KOPT-K1 (cell line): ENCODE measurements around the gene PAEP.
"Not testable (repeated sequence)": the region's sequence is repeated elsewhere in the genome, so short reads cannot be mapped to it uniquely, and the experiment has no call there.

ENCODE experiments used
- H3K27ac ChIP-seq: fragments of 200-600 bp; sonication (generic); 2 replicates; pipeline ENCODE4 v1.5.1; 2016; ENCODE audit warnings: antibody characterized with exemption, mild to moderate bottlenecking, low read depth, low read length; ENCODE audit not compliant: poor library complexity, severe bottlenecking
- H3K36me3 ChIP-seq: fragments of 200-600 bp; sonication (generic); 2 replicates; pipeline ENCODE4 v1.5.1; 2017; ENCODE audit warnings: antibody characterized with exemption, mild to moderate bottlenecking, low read length, moderate library complexity; ENCODE audit not compliant: insufficient read depth
- H3K9me3 ChIP-seq: fragments of 200-600 bp; sonication (generic); 2 replicates; pipeline ENCODE4 v1.5.1; 2017; ENCODE audit warnings: antibody characterized with exemption, low read length, mild to moderate bottlenecking; ENCODE audit not compliant: insufficient read depth, poor library complexity, severe bottlenecking

The PAEP gene

GRCh38 chr9:135522137-135522877, 39.2 kb upstream of the PAEP start:
- Histone ChIP-seq H3K27ac (no peak overlapping the region), H3K36me3 (no peaks in the 10 kb centered on the region), H3K9me3 (no peaks in the 10 kb centered on the region)

DNA sequence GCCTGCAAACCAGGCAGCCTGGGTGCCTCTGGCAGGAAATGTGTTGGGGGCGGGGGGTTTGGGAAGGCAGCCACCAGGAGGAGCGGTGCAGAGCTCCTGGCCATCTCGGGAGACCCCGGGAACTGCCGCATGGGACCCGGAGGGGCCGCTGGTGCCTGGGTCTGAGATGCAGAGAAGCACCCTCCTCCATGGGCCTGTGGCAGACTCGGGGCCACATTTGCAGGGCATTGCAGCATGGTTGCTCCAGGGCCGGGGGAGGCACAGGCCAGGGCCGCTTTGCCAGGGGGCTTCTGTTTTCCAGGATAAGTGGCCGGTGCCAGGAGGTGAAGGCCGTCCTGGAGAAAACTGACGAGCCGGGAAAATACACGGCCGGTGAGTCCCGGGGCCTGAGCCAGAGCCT, 38.6 kb upstream of the PAEP start:
- no peaks in the 10 kb centered on the region for H3K9me3 ChIP-seq
- H3K27ac ChIP-seq = no peak overlapping the region
- no peaks in the 10 kb centered on the region for H3K36me3 ChIP-seq

DNA sequence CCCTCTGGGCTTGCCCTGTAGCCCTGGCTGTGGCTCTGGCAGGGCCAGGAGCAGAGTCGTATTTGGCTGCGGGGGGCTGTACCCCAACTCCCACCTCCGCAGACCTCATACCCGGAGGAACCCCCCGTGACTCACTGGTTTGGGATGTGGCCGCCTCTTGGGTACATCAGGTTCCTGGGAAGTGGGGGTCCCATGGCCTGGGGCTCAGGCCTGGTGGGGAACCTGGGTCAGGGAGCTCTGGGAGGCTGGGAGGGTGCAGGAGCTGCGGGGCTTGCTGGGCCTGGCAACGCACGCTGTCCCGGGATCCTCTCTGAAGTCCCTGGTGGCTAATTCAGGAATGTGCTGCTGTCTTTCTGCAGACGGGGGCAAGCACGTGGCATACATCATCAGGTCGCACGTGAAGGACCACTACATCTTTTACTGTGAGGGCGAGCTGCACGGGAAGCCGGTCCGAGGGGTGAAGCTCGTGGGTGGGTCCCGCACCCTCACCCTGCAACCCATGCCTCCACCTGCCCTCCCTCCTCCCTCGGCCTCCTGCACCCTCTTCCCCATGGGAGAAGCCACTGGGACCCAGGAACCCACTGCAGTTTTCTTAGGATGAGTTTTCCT, 37.9 kb upstream of the PAEP start:
- Histone ChIP-seq H3K27ac (no peak overlapping the region), H3K36me3 (no peaks in the 10 kb centered on the region), H3K9me3 (no peaks in the 10 kb centered on the region)

DNA sequence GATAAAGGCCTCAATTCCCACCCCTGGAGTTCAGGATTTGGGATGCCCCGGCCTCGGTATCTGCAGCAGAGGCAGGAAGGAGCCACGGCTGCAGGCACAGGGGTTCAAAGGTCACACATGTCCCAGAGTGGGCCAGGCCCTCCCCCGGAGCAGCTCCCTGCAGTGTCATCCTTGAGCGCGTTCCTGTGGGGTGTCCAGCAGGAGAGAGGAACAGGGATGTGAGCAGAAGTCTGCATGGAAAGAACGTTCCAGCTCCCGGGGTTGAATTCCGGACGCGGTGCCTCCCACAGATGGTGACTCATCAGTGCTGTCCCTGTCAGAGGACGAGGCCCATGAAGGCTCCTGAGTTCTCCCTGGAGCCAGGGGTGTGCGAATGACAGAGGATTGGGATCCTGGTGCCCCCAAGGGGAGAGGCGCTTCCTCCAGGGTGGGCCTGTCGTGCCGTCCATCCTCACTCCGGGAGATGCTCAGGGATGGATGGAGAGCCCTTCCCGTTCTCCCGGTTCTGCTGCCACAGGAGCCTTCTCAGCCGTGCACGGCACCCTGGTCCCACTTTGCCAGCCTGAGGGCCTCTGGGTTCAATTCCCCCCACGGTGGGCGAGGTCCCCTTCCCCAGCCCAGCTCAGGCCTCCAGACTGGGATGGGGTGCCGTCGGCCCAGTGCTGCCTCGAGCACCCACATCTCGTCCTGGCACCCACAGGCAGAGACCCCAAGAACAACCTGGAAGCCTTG, 37.3 kb upstream of the PAEP start:
- Histone ChIP-seq H3K27ac (no peak overlapping the region), H3K9me3 (no peaks in the 10 kb centered on the region), H3K36me3 (no peaks in the 10 kb centered on the region)

GRCh38 chr9:135525241-135526088, 36.1 kb upstream of the PAEP start:
- Histone ChIP-seq H3K9me3 (no peaks in the 10 kb centered on the region), H3K27ac (no peak overlapping the region), H3K36me3 (no peaks in the 10 kb centered on the region)

DNA sequence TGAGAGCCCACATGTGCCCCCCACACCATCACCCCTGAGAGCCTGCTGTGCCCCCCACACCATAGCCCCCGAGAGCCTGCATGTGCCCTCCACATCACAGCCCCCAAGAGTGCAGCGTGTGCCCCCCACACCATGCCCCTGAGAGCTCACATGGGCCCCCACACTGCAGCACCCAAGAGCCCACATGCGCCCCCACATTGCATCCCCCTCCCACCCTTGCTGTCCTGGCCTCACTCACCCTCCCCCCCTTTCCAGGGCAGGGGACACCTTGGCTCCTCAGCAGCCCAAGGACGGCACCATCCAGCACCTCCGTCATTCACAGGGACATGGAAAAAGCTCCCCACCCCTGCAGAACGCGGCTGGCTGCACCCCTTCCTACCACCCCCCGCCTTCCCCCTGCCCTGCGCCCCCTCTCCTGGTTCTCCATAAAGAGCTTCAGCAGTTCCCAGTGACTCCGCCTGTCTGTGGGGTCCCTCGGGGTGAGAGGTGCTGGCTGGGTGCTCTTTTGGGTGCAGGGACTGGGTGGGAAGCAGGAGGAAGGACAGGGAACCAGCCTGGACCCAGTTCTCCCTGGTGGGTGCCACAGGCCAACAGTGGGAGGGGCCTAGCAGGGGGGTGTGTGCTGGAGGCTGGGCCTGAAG, 35.3 kb upstream of the PAEP start:
- Histone ChIP-seq H3K9me3 (no peaks in the 10 kb centered on the region), H3K36me3 (no peaks in the 10 kb centered on the region), H3K27ac (no peak overlapping the region)

DNA sequence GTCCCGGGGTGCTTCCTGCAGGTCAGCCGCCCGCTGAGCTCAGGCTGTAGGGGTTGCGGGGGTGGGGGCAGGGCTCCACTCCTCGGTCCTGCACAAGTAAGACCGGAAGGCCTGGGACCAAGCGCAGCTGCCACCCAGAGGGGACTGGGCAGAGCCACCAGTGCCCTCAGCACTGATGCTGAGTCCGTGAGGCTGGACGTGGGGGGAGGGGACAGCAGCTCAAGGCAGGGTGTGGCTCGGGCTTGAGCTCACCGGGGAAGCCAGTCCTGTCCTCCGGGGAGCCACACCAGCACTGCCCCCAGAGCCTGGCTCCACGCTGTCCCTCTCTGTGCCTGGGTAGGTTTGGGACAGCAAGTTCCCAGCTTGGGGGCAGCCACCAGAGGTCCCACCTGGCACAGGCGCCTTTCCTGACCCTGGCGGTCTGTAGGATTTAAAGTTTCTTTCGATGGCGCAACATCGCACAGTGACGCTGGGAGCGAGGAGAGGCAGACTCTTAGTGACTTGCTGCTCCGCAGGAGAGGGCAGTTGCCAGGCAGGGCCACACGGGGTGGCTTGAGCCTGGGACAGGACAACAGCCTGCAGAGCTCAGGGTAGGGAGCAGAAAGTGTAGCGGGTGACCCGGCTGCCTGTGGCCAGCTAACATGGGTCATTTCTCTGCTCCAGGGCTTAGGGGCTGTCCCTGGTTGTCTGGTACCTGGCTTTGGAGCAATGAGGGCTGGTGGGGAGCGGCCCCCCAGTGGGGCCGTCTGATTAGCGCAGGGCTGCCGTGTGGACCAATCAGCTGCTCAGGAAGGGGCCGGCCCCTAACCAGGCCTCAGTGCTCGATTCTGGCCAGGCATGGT, 34.6 kb upstream of the PAEP start:
- Histone ChIP-seq H3K9me3 (no peaks in the 10 kb centered on the region), H3K36me3 (no peaks in the 10 kb centered on the region), H3K27ac (no peak overlapping the region)

DNA sequence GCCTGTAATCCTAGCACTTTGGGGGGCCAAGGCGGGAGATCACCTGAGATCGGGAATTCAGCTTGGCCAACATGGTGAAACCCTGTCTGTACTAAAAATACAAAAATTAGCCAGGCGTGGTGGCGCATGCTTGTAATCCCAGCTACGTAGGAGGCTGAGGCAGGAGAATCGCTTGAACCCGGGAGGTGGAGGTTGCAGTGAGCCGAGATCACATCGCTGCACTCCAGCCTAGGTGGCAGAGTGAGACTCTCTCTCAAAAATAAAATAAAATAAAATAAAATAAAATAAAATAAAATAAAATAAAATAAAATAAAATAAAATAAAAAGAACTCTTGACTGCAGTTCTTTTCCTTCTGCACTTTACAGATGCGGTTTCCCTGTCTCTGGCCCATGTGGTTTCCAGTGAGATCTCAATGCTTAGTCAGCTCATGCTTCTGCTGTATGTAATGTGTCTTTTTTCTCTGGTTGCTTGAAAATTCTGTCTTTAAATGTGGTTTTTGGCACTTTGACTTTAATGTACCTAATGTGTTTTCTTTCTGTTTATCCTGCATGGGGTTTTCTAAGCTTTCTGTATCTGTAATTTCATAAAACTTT, 32.6 kb upstream of the PAEP start:
- H3K9me3 ChIP-seq, H3K36me3 ChIP-seq, H3K27ac ChIP-seq: not testable (repeated sequence)

DNA sequence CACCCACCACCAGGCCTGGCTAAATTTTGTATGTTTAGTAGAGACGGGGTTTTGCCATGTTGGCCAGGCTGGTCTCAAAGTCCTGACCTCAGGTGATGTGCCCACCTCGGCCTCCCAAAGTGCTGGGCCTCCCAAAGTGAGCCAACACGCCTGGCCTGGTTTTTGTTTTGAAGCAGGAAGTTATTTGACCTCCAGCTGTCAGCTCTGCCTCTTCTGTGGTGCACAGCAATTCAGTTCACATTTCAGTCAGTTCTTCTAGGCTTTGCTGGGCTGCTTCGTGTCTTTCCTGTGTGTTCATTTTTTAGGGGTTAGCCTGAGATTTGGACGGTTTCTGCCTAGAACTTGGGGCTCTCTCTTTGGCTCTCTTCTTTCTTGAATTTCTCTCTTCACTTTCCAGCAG, 31.4 kb upstream of the PAEP start:
- no peaks in the 10 kb centered on the region for H3K36me3 ChIP-seq
- no peaks in the 10 kb centered on the region for H3K9me3 ChIP-seq
- H3K27ac ChIP-seq = no peak overlapping the region

GRCh38 chr9:135531096-135531495, 30.5 kb upstream of the PAEP start:
- Histone ChIP-seq H3K36me3 (no peaks in the 10 kb centered on the region), H3K9me3 (no peaks in the 10 kb centered on the region), H3K27ac (no peak overlapping the region)

- Histone ChIP-seq H3K36me3 (no peaks in the 10 kb centered on the region), H3K9me3 (no peaks in the 10 kb centered on the region), H3K27ac (no peak overlapping the region)
Observed at GRCh38 chr9:135533113-135533512, 28.4 kb upstream of the PAEP start.

- no peak overlapping the region for H3K27ac ChIP-seq
- no peaks in the 10 kb centered on the region for H3K9me3 ChIP-seq
- no peaks in the 10 kb centered on the region for H3K36me3 ChIP-seq
Observed at GRCh38 chr9:135533674-135534073, 27.9 kb upstream of the PAEP start.

DNA sequence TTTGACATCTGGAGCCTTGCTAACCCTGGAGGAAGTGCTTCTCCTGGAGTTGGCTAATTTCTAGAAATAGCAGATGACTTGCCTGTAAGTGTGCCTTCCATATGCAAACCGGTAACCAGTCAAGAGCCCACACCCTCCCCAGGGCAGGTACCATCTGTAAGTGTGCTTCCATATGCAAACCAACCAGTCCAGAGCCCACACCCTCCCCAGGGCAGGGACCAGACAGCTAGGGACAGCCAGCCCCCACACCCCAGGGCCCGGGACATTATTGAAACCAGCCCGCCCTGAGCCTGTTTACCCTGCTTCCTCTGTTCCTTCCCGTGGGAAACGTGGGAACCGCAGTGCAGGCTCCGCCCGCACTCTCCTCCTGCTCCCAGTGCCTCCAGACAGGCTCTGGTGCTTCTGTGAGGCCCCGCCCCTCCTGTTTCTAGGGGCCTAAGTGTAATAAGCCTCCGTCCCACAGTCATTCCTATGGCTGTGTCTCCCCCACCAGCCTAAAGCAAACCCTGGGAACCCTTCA, 27.3 kb upstream of the PAEP start:
- H3K27ac ChIP-seq, H3K36me3 ChIP-seq, H3K9me3 ChIP-seq: not testable (repeated sequence)
